Melanocyte of skin (primary cell): ENCODE data around the gene COMP. TPM values are rescaled to one million over a fixed set of nuclear protein-coding genes. Genes with fewer than 3 reads are reported as not detected.

Source experiments
- total RNA-seq, 2 donors: library from RNA; depleted of rRNA; stranded (reverse); fragments of >200 nt; gene quantifications; 2 replicates each; pipeline ENCODE4 v1.2.3, GENCODE V29; 2012

The COMP gene
- not detected for total RNA-seq

GRCh38 chr19:18790566-18791314 lies at the start of gene COMP:
COMP (minus strand) TSS chr19:18791305; CDS start chr19:18791269, 36 bp downstream.

GRCh38 chr19:18831524-18832305 lies 40.6 kb upstream of the COMP start, which contains the start of gene UPF1:
UPF1 (plus strand) TSS chr19:18831959; CDS start chr19:18832210, 251 bp downstream.

Other genes starting within 250 kb of the COMP start
- gene FKBP8, start 247.7 kb downstream of the COMP start, total RNA-seq: 100 to 1,000 TPM; 145 to 159 TPM
- 100 to 1,000 TPM; 138 to 139 TPM for gene KXD1, start 233.4 kb downstream of the COMP start, total RNA-seq
- 100 to 1,000 TPM; 498 to 653 TPM for gene UBA52, start 219.4 kb downstream of the COMP start, total RNA-seq
- gene REX1BD, start 202.5 kb downstream of the COMP start, total RNA-seq: 10 to 100 TPM; 67.9 to 68.5 TPM
- under 1 TPM in 1 of 2 donors, not detected in 1; under 0.01 TPM for gene CRLF1, start 184.5 kb downstream of the COMP start, total RNA-seq
- gene TMEM59L, start 178.4 kb downstream of the COMP start, total RNA-seq: not detected
- 1 to 10 TPM; 3.4 to 4.7 TPM for gene KLHL26, start 154.3 kb downstream of the COMP start, total RNA-seq
- 1 to 10 TPM; 2.3 to 4.8 TPM for gene CRTC1, start 107.6 kb downstream of the COMP start, total RNA-seq
- gene UPF1, start 40.7 kb upstream of the COMP start, total RNA-seq: 10 to 100 TPM; 29.6 to 66.6 TPM
- gene CERS1, start 104.9 kb upstream of the COMP start, total RNA-seq: 1 to 10 TPM; 5.7 to 5.9 TPM
- 100 to 1,000 TPM; 224 to 244 TPM for gene COPE, start 128.1 kb upstream of the COMP start, total RNA-seq
- gene DDX49, start 128.4 kb upstream of the COMP start, total RNA-seq: 10 to 100 TPM; 46.5 to 65.6 TPM
- gene HOMER3, start 149.9 kb upstream of the COMP start, total RNA-seq: 10 to 100 TPM; 29.3 to 39.6 TPM
- gene SUGP2, start 242.2 kb upstream of the COMP start, total RNA-seq: 10 to 100 TPM; 36.3 to 46.1 TPM
- 10 to 100 TPM; 29.3 to 63.3 TPM for gene ARMC6, start 242.3 kb upstream of the COMP start, total RNA-seq